ENCODE results near the gene CHST6.

DNA sequence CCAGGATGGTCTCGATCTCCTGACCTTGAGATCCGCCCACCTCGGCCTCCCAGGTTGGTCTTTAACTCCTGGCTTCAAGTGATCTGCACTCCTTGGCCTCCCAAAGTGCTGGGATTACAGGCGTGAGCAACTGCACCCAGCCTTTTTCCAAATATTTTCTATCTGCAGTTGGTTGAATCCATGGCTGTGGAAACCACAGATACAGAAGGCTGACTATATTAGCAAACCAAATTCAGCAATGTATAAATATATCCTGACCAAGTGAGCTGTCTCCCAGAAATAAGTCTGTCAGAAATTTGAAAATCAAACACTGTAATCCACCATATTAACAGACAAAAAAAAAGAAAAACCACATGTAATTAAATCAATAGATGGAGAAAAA is 71.5 kb downstream of the CHST6 start:
- TF ChIP-seq, protein P1, sequence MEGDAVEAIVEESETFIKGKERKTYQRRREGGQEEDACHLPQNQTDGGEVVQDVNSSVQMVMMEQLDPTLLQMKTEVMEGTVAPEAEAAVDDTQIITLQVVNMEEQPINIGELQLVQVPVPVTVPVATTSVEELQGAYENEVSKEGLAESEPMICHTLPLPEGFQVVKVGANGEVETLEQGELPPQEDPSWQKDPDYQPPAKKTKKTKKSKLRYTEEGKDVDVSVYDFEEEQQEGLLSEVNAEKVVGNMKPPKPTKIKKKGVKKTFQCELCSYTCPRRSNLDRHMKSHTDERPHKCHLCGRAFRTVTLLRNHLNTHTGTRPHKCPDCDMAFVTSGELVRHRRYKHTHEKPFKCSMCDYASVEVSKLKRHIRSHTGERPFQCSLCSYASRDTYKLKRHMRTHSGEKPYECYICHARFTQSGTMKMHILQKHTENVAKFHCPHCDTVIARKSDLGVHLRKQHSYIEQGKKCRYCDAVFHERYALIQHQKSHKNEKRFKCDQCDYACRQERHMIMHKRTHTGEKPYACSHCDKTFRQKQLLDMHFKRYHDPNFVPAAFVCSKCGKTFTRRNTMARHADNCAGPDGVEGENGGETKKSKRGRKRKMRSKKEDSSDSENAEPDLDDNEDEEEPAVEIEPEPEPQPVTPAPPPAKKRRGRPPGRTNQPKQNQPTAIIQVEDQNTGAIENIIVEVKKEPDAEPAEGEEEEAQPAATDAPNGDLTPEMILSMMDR (tag by site-specific recombination; IDR thresholded peaks at IDR 0.05) = no peak
- TF ChIP-seq, protein P2, sequence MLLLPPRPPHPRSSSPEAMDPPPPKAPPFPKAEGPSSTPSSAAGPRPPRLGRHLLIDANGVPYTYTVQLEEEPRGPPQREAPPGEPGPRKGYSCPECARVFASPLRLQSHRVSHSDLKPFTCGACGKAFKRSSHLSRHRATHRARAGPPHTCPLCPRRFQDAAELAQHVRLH (tag by site-specific recombination; IDR thresholded peaks at IDR 0.05) = no peak
- TF ChIP-seq ZNF624 (tag by site-specific recombination; IDR thresholded peaks at IDR 0.05) = no peak
- no peak for TF ChIP-seq ZNF121 (tag by site-specific recombination; IDR thresholded peaks at IDR 0.05)
- TF ChIP-seq, protein P3, sequence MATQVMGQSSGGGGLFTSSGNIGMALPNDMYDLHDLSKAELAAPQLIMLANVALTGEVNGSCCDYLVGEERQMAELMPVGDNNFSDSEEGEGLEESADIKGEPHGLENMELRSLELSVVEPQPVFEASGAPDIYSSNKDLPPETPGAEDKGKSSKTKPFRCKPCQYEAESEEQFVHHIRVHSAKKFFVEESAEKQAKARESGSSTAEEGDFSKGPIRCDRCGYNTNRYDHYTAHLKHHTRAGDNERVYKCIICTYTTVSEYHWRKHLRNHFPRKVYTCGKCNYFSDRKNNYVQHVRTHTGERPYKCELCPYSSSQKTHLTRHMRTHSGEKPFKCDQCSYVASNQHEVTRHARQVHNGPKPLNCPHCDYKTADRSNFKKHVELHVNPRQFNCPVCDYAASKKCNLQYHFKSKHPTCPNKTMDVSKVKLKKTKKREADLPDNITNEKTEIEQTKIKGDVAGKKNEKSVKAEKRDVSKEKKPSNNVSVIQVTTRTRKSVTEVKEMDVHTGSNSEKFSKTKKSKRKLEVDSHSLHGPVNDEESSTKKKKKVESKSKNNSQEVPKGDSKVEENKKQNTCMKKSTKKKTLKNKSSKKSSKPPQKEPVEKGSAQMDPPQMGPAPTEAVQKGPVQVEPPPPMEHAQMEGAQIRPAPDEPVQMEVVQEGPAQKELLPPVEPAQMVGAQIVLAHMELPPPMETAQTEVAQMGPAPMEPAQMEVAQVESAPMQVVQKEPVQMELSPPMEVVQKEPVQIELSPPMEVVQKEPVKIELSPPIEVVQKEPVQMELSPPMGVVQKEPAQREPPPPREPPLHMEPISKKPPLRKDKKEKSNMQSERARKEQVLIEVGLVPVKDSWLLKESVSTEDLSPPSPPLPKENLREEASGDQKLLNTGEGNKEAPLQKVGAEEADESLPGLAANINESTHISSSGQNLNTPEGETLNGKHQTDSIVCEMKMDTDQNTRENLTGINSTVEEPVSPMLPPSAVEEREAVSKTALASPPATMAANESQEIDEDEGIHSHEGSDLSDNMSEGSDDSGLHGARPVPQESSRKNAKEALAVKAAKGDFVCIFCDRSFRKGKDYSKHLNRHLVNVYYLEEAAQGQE (tag by site-specific recombination; IDR thresholded peaks at IDR 0.05) = no peak
